Measurements from ENCODE around the gene CST4.
"Not testable (repeated sequence)": the region's sequence is repeated elsewhere in the genome, so short reads cannot be mapped to it uniquely, and the experiment has no call there.

Gene CST4

GRCh38 chr20:23688684-23689398 lies at the start of gene CST4:
Gene CST4, minus strand, starts transcription at chr20:23689038. Its CDS starts 69 bp downstream, at chr20:23688969.
- not testable (repeated sequence) for DNase-seq

- DNase-seq: not testable (repeated sequence)
These were observed 46.6 kb upstream of the CST4 start for GRCh38 chr20:23735391-23735790.

GRCh38 chr20:23734949-23735348 lies 46.1 kb upstream of the CST4 start:
- not testable (repeated sequence) for DNase-seq

DNA sequence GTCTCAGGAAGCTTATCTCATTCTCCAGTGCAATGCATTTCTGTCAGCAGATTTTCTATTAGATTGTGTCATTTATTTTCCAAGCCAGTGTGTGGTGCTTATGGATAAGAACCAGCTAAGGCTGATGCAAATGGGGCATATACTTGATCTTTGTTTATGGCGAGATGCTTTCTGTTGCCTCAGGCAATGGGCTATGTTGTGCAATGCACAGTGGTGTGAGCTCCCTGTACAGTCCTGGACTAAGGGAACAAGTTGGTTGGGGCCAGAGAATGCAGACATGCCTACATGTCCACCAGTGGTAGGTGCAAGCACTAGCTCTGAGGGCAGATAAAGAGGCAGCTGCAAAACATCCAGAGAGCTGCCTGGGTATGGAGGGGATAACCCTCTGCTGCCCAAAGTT lies 45.6 kb upstream of the CST4 start:
- DNase-seq: not testable (repeated sequence)

- DNase-seq: no peak
These were observed 38.2 kb upstream of the CST4 start for GRCh38 chr20:23727016-23727415.

DNA sequence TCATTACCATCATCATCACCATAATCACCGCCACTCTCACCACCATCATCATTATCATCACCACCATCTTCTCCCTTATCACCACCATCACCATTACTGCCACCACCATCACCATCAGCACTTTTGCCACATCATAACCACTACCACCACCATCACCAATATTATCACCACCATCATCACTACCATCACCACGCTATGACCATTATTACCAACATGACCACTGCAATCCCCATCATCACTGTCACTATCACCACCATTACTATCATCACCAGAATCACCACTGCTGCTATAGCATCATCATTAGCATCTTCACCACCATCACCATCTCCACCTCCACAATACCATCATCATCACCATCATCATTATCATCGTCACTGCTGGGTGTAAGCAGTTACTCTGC lies 36.3 kb upstream of the CST4 start:
- no peak for DNase-seq

- DNase-seq: not testable (repeated sequence)
These were observed 34.9 kb upstream of the CST4 start for GRCh38 chr20:23723659-23724307.

DNA sequence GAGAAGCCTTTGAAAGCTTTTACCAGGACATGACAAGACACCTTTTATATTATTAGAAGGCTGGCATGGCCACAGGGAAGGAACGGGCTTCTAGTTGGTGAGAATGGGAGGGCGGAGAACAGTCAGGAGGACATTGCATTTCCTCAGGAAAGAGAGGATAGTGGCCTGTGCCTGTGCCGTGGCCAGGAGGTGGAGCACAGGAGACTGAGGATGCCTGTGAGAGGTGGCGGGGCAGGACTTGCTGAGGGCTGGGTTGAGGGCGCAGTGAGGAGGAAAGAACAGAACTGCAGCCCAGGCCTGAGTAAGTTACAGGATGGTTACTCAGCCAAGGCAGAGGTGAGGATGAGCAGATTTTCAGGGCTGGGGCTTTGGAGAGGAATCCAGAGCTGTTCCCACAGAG lies 34.0 kb upstream of the CST4 start:
- not testable (repeated sequence) for DNase-seq

DNA sequence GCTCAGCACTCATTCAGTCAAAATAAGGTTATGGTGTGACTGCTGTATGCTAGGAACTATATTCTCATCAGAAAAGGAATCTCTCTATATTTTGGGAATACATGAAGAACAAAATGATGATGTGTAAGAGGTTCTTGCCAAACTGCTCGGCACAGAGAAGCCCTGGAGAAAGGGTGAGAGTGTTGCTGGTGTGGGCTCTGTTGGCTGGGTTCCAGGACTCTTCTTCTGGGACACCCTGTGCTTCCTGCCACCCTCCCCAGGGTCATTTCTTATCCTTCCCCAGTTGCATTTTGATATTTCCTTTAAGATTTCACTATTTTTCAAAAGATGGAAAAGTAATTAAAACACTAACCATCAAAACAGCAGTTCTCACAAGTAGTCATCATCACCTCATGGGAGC lies 33.1 kb upstream of the CST4 start:
- DNase-seq: no peak

- DNase-seq: not testable (repeated sequence)
These were observed 30.5 kb upstream of the CST4 start for GRCh38 chr20:23719351-23719750.

DNA sequence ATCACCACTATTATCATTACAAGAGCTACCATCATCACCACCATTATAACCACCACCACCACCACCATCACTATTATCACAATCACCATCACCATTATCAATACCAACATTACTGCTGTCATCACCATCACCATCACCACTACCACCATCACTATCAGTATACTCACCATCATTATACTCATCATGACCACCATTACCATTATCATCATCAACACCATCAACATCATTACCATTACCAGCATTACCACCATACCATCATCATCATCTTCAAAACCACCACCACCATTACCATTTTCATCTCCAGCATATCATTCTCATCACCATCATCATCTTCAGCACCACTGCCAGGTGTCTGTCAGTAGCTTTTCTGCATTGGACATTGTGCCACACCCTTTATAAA lies 22.9 kb upstream of the CST4 start:
- not testable (repeated sequence) for DNase-seq

- DNase-seq: no peak
These were observed 21.9 kb upstream of the CST4 start for GRCh38 chr20:23710771-23711170.

DNA sequence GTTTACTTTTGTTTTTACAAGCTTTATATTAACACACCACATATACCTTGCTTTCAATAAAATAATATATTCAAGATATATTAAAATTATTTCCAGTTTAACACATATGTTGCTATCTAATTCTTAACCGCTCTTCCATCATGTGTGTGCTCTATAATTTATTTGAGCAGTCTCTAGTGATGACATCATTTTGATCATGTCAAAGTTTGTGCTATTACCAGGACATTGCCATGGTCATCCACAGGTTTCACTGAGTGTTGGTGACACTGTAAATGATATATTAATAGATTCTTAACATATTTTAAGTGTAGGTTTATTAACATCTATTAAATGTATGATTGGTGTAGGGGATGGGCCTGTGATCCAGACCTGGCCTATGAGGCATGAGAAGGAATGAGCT lies 17.1 kb upstream of the CST4 start:
- no peak for DNase-seq

GRCh38 chr20:23702021-23702420 lies 13.2 kb upstream of the CST4 start:
- no peak for DNase-seq

DNA sequence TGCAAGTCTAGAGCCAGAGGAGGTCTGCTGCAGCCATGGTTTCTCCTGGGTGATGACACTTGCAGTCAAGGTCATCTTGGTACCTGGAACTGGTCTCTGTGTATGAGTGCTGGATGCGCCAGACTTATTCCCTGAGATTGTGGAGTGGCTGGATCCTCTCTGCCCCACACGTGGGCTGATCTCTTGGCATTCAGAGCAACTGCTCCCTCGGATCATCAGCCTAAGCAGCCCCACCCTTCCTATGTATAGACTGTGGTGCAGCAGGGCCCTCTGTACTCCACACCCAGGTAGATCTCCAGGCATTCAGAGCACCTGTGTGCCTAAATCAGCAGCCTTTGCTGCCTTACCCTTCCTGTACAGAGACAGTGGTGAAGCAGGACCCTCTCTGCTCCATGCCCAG lies 12.1 kb upstream of the CST4 start:
- DNase-seq: no peak

GRCh38 chr20:23697947-23698346 lies 9.1 kb upstream of the CST4 start:
- DNase-seq: no peak

- not testable (repeated sequence) for DNase-seq
These were observed 6.2 kb upstream of the CST4 start for GRCh38 chr20:23695068-23695395.

- DNase-seq: not testable (repeated sequence)
These were observed 5.6 kb upstream of the CST4 start for GRCh38 chr20:23694178-23695067.

DNA sequence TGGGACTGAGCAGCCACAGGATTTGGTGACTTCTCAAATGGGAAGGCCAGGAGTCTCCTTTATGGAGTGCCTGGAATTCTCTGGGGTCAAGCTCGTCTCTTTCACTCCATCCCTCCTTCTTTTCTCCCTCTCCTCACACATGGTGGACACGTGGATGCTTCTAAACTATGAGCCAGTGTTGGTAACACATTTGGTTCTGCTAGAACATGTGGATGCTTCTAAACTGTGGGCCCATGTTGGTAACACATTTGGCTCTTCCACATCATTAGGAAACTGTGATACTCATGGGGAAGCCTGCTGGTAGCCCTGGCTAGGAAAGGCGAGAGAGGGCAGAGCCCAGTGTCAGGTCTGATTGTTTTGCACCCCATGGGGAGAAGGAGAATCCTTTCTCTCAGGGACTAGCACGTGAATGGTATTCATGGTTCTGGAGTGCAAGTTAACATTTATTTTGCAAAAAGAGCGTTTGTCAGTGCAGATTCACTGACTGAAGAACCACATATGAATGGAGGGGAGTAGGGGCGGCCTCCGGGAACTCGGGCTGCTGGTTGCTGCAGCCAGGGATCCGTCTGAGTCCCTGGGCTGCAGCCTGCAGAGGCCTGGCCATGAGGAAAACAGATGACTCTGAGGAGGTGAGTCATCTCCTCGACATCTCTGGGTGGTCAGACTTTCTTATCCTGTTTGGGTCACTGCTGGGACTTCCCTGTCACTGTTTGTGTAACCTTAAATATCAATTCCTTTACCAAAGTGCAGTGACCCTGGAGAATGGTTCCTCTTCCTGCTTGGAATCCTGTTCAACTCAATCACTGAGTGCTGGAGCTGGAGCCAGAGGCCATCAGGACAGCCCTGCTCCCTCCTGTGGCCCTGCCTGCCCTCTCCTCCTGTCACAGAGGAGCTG lies 4.1 kb upstream of the CST4 start:
- not testable (repeated sequence) for DNase-seq

GRCh38 chr20:23691675-23692074 lies 2.8 kb upstream of the CST4 start:
- DNase-seq: no peak

GRCh38 chr20:23690581-23690980 lies 1.7 kb upstream of the CST4 start:
- DNase-seq: no peak

GRCh38 chr20:23689399-23689690 lies 507 bp upstream of the CST4 start:
- no peak for DNase-seq

DNA sequence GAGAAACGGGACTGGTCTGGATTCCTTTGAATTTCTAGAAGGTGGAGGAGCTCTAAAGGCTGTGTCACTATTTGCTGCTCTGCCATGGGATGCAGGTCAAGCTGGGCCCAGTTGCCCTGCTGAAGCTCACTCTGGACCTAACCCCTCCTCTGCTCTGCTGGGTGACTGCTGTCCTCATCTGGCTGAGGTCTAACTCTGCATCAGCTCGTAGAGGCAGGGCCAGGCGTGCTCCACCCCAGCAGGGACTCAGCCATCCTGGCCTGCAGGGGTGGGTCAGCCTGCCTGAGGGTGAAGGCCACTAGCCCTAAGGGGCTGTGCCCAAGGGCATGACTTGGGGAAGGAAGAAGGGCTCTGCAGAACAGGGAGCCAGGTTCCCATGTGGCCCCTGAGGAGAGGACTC lies 852 bp downstream of the CST4 start:
- DNase-seq: no peak
